Heart left ventricle (tissue), 16 donors: Measurements from ENCODE around the gene NCKIPSD. TPM values are rescaled to one million over a fixed set of nuclear protein-coding genes. Genes with fewer than 3 reads are reported as not detected.

Source experiments
- ATAC-seq, 4 donors: fragments of 200-7000 bp; cut with Tn5 transposase; one replicate each; pipeline ENCODE4 v1.9.1; 2020 to 2022; ENCODE audit warnings: moderate library complexity in 4 of 4, mild to moderate bottlenecking in 3 of 4, moderate number of reproducible peaks in 1 of 4
- DNase-seq, 5 donors: peaks; one replicate each; pipeline ENCODE4 v3.0.0-alpha.2; 2020
- H3K27ac ChIP-seq, 12 donors: fragments of 200-600 bp; sonication (generic) in 4 of 12; one replicate each; pipeline versions ENCODE4 v1.5.0 to v1.8.0; 2016 to 2022; ENCODE audit warnings: mild to moderate bottlenecking in 2 of 12
- H3K27me3 ChIP-seq, 9 donors: fragments of 200-600 bp; sonication (generic) in 2 of 9; one replicate each; pipeline versions ENCODE4 v1.5.1 to v1.8.0; 2016 to 2022; ENCODE audit warnings: mild to moderate bottlenecking in 3 of 9
- H3K36me3 ChIP-seq, 9 donors: fragments of 200-600 bp; sonication (generic) in 2 of 9; one replicate each; pipeline versions ENCODE4 v1.5.0 to v1.8.0; 2018 to 2022; ENCODE audit warnings: mild to moderate bottlenecking in 2 of 9
- H3K4me1 ChIP-seq, 12 donors: fragments of 200-600 bp; sonication (generic) in 4 of 12; one replicate each; pipeline versions ENCODE4 v1.5.0 to v1.8.0; 2016 to 2022; ENCODE audit warnings: mild to moderate bottlenecking in 3 of 12
- H3K4me3 ChIP-seq, 12 donors: fragments of 200-600 bp; sonication (generic) in 4 of 12; one replicate each; pipeline versions ENCODE4 v1.5.0 to v1.8.0; 2017 to 2022; ENCODE audit warnings: mild to moderate bottlenecking in 9 of 12, moderate library complexity in 4 of 12
- H3K9me3 ChIP-seq, 12 donors: fragments of 200-600 bp; sonication (generic) in 4 of 12; one replicate each; pipeline versions ENCODE4 v1.5.0 to v1.8.0; 2016 to 2022; ENCODE audit warnings: mild to moderate bottlenecking in 1 of 12
- POLR2A ChIP-seq, 2 donors: fragments of 450-650 bp; IDR thresholded peaks; one replicate each; pipeline ENCODE4 v1.6.1; 2017; ENCODE audit warnings: antibody characterized with exemption in 2 of 2, mild to moderate bottlenecking in 2 of 2, moderate library complexity in 2 of 2
- WGBS, 4 donors: extraction: QIAGEN DNeasy Blood & Tissue Kit in 2 of 4; methylation state at CpG; one replicate each; pipeline versions ENCODE4 v1.1.5 to v1.1.7; 2013 to 2018; 5-methylcytosine and 5-hydroxymethylcytosine counted together
- intact Hi-C, 10 donors: fragments of 100-400 bp; cut with DNase I; formaldehyde crosslinking; loops; one replicate each; pipeline versions ENCODE4 v1.11.1 to v1.14.2; 2022
- microRNA-seq, 4 donors: library from miRNA; unstranded; fragments of <30 nt; microRNA quantifications; one replicate each; pipeline versions ENCODE4 to v1.2.0, GENCODE V29; 2017 to 2020
- polyA plus RNA-seq, 2 donors: library from polyadenylated mRNA; stranded (reverse); fragments of 200-250 nt; gene quantifications; one replicate each; pipeline ENCODE4 v1.2.3, GENCODE V29; 2013
- total RNA-seq, 9 donors: library from RNA; depleted of rRNA in 2 of 9; stranded (reverse); fragments of >200 nt in 2 of 9; fragmentation: NEBNext Ultra II Directional in 3 of 9; extraction: Animal tissue kit (Norgen Biotek cat#: 25700) in 3 of 9; gene quantifications; one replicate each; pipeline versions ENCODE4 v1.1.0 to v1.2.4, GENCODE V29; 2016 to 2023
- TF ChIP-seq, protein P1 (sequence below), 12 donors: fragments of 200-600 bp; sonication (generic) in 4 of 12; IDR thresholded peaks; one replicate each; pipeline versions ENCODE4 v1.5.0 to v1.8.0; 2018 to 2022; ENCODE audit warnings: antibody characterized with exemption in 12 of 12, mild to moderate bottlenecking in 5 of 12
- donor health status: ischemic (EF 13 %, LVEDD 7.1; RV severe dilation, severe dysfunction).
- donor health status: healthy with polysubstance abuse.
- donor health status: DM: no; HTN: yes; CAD: no.
- donor health status: DM: no; HTN: no; CAD: no.
- donor health status: ischemic (EF 25% LVEDD 6.9; RV normal size, moderate dysfunction).
- donor health status: ischemic (EF 25% LVEDD 5.7; RV mildly dilated, moderate dysfunction).
- donor health status: healthy.
- donor health status: DM: yes; HTN: yes; CAD: no.
- donor health status: ischemic (EF 35%, LVEDD 5.7; RV mildly dilated, moderate dysfunction).
- donor health status: nonischemic (EF 11% LVEDD 7.7; RV severe dilation, severe dysfunction).
- donor health status: DM: yes; HTN: yes; CAD: no.
- donor health status: PGD.
- donor health status: ischemic (EF 29% LVEDD 5.4; RV normal size, mild dysfunction).
- donor health status: nonischemic (EF 23%, LVEDD 6.1; RV moderate dilation, normal function).

NCKIPSD gene
- total and polyA plus RNA-seq, 11 donors, result 9.8 to 47.6 (median 14.7) TPM

DNA sequence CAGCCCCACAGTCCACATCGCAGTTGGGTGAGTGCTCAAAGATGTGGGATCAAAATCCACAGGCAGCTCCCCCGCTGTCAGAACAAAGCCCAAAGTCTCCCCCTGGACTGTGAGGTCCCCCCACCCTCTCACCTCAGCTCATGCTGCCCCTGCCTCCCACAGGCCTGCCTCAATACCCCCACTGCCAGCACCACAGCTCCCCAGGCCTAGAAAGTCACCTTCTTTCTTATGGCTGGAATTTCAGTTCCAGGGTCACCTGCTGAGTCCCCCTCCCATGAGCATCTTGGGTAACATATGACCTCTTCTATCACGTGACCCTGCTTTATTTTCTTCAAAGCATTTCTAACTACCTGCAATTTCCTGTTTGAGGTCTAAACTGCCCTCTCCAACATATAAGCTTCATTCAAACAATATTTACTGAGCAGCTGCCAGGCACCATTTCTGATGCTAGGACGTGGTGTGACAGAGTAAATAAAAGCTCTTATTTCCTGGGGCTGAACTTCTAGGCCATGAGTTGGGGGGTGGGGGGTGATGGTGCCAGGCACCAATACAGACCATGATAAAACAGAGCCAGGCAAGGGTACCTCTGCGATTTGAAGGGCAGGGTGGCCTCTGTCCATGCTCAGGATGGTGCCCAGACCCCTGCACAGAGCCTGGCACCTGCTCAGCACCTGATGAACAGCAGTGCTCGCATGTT, 61.7 kb downstream of the NCKIPSD start:
- ATAC-seq, result no peak
- DNase-seq, result no peak
- no peak for TF ChIP-seq POLR2A (IDR thresholded peaks at IDR 0.05)
- TF ChIP-seq, protein P1, sequence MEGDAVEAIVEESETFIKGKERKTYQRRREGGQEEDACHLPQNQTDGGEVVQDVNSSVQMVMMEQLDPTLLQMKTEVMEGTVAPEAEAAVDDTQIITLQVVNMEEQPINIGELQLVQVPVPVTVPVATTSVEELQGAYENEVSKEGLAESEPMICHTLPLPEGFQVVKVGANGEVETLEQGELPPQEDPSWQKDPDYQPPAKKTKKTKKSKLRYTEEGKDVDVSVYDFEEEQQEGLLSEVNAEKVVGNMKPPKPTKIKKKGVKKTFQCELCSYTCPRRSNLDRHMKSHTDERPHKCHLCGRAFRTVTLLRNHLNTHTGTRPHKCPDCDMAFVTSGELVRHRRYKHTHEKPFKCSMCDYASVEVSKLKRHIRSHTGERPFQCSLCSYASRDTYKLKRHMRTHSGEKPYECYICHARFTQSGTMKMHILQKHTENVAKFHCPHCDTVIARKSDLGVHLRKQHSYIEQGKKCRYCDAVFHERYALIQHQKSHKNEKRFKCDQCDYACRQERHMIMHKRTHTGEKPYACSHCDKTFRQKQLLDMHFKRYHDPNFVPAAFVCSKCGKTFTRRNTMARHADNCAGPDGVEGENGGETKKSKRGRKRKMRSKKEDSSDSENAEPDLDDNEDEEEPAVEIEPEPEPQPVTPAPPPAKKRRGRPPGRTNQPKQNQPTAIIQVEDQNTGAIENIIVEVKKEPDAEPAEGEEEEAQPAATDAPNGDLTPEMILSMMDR (IDR thresholded peaks at IDR 0.05), result no peak
- intact Hi-C loops, result no loop called here
- 80 to 87% (median 83%) methylated on average over 5 to 6 of the region's 6 CpGs for WGBS, 4 donors
- Histone ChIP-seq H3K27me3 (no peaks in the 10 kb centered on the region), H3K4me3 (no peak overlapping the region), H3K4me1 (no peaks in the 10 kb centered on the region), H3K9me3 (no peaks in the 10 kb centered on the region), H3K27ac (no peak overlapping the region), H3K36me3 (peaks cover 0 to 37% (median 19%) of the 10 kb centered on the region in 9 donors)

Small RNA genes within 50 kb of the gene (microRNA-seq; reads per million reads assigned to microRNA genes)
- gene MIR4793, result 0 reads per million in 4 donors

Other genes with a start within 250 kb of the NCKIPSD start
- gene CCDC51, start 245.8 kb downstream of the NCKIPSD start, total RNA-seq, result 10 to 100 TPM in 6 of 9 donors, 1 to 10 TPM in 3; 8.2 to 14.8 (median 11.6) TPM
- 10 to 100 TPM in 1 of 2 donors, 1 to 10 TPM in 1; 9.3 to 13.5 TPM for gene CCDC51, start 245.8 kb downstream of the NCKIPSD start, polyA plus RNA-seq
- 100 to 1,000 TPM; 177 to 284 (median 198) TPM for gene TMA7, start 245.7 kb downstream of the NCKIPSD start, total RNA-seq
- gene TMA7, start 245.7 kb downstream of the NCKIPSD start, polyA plus RNA-seq, result 100 to 1,000 TPM; 289 to 733 TPM
- 1 to 10 TPM; 2.1 to 5.0 (median 3.6) TPM for gene ATRIP, start 239.2 kb downstream of the NCKIPSD start, total RNA-seq
- 1 to 10 TPM; 2.6 to 5.1 TPM for gene ATRIP, start 239.2 kb downstream of the NCKIPSD start, polyA plus RNA-seq
- gene SHISA5, start 181.7 kb downstream of the NCKIPSD start, total RNA-seq, result 100 to 1,000 TPM in 2 of 9 donors, 10 to 100 TPM in 7; 38.6 to 124 (median 54.6) TPM
- 10 to 100 TPM; 25.8 to 68.5 TPM for gene SHISA5, start 181.7 kb downstream of the NCKIPSD start, polyA plus RNA-seq
- 1 to 10 TPM in 5 of 9 donors, under 1 TPM in 4; 0.44 to 9.1 (median 1.0) TPM for gene PFKFB4, start 129.1 kb downstream of the NCKIPSD start, total RNA-seq
- 1 to 10 TPM; 1.2 to 1.3 TPM for gene PFKFB4, start 129.1 kb downstream of the NCKIPSD start, polyA plus RNA-seq
- under 1 TPM in 5 of 9 donors, not detected in 4; 0.23 to 0.35 (median 0.25) TPM for gene UCN2, start 122.1 kb downstream of the NCKIPSD start, total RNA-seq
- gene UCN2, start 122.1 kb downstream of the NCKIPSD start, polyA plus RNA-seq, result under 1 TPM; 0.11 to 0.15 TPM
- 10 to 100 TPM in 6 of 9 donors, 1 to 10 TPM in 3; 2.4 to 25.2 (median 11.5) TPM for gene COL7A1, start 90.6 kb downstream of the NCKIPSD start, total RNA-seq
- gene COL7A1, start 90.6 kb downstream of the NCKIPSD start, polyA plus RNA-seq, result 10 to 100 TPM in 1 of 2 donors, 1 to 10 TPM in 1; 4.8 to 18.5 TPM
- 1,000 to 10,000 TPM in 5 of 9 donors, 100 to 1,000 TPM in 4; 580 to 2,191 (median 1,008) TPM for gene UQCRC1, start 76.3 kb downstream of the NCKIPSD start, total RNA-seq
- 1,000 to 10,000 TPM in 1 of 2 donors, 100 to 1,000 TPM in 1; 802 to 1,337 TPM for gene UQCRC1, start 76.3 kb downstream of the NCKIPSD start, polyA plus RNA-seq
- not detected for gene TMEM89, start 64.1 kb downstream of the NCKIPSD start, total RNA-seq
- not detected for gene TMEM89, start 64.1 kb downstream of the NCKIPSD start, polyA plus RNA-seq
- gene SLC26A6, start 50.5 kb downstream of the NCKIPSD start, total RNA-seq, result 10 to 100 TPM in 3 of 9 donors, 1 to 10 TPM in 6; 6.7 to 14.6 (median 9.2) TPM
- 10 to 100 TPM; 10.0 to 12.9 TPM for gene SLC26A6, start 50.5 kb downstream of the NCKIPSD start, polyA plus RNA-seq
- gene CELSR3, start 23.0 kb downstream of the NCKIPSD start, total RNA-seq, result under 1 TPM; 0.10 to 0.36 (median 0.19) TPM
- under 1 TPM; 0.18 to 0.23 TPM for gene CELSR3, start 23.0 kb downstream of the NCKIPSD start, polyA plus RNA-seq
- 10 to 100 TPM; 14.1 to 35.5 (median 25.6) TPM for gene IP6K2, start 31.3 kb upstream of the NCKIPSD start, total RNA-seq
- 10 to 100 TPM; 33.4 to 42.7 TPM for gene IP6K2, start 31.3 kb upstream of the NCKIPSD start, polyA plus RNA-seq
- 10 to 100 TPM; 33.2 to 71.6 (median 44.9) TPM for gene PRKAR2A, start 162.0 kb upstream of the NCKIPSD start, total RNA-seq
- gene PRKAR2A, start 162.0 kb upstream of the NCKIPSD start, polyA plus RNA-seq, result 10 to 100 TPM; 10.6 to 35.8 TPM
- gene SLC25A20, start 213.0 kb upstream of the NCKIPSD start, total RNA-seq, result 100 to 1,000 TPM in 2 of 9 donors, 10 to 100 TPM in 7; 44.6 to 176 (median 69.5) TPM
- gene SLC25A20, start 213.0 kb upstream of the NCKIPSD start, polyA plus RNA-seq, result 10 to 100 TPM; 50.5 to 65.7 TPM
- gene ARIH2, start 232.9 kb upstream of the NCKIPSD start, total RNA-seq, result 100 to 1,000 TPM in 8 of 9 donors, 10 to 100 TPM in 1; 87.7 to 223 (median 126) TPM
- gene ARIH2, start 232.9 kb upstream of the NCKIPSD start, polyA plus RNA-seq, result 10 to 100 TPM; 77.6 to 79.3 TPM